HG03571 (cell line): ENCODE data around the gene ADRB1.

Experiments
- ATAC-seq: cut with Tn5 transposase; IDR thresholded peaks from one replicate; pipeline ENCODE4 v1.9.1; 2021; ENCODE audit not compliant: unreplicated experiment

Gene ADRB1

GRCh38 chr10:114025611-114026130, 18.0 kb upstream of the ADRB1 start:
- no peak for ATAC-seq

GRCh38 chr10:114026189-114027040, 17.3 kb upstream of the ADRB1 start:
- ATAC-seq, result peak; percentile 40

- ATAC-seq, result no peak
Observed at GRCh38 chr10:114027041-114027394, 16.6 kb upstream of the ADRB1 start.

- ATAC-seq, result no peak
Observed at GRCh38 chr10:114027951-114028350, 15.7 kb upstream of the ADRB1 start.

- no peak for ATAC-seq
Observed at GRCh38 chr10:114028425-114028824, 15.2 kb upstream of the ADRB1 start.

GRCh38 chr10:114029655-114030054, 14.0 kb upstream of the ADRB1 start:
- no peak for ATAC-seq

GRCh38 chr10:114030140-114030539, 13.5 kb upstream of the ADRB1 start:
- ATAC-seq, result no peak

- ATAC-seq, result no peak
Observed at GRCh38 chr10:114031073-114031972, 12.3 kb upstream of the ADRB1 start.

GRCh38 chr10:114033566-114033965, 10.1 kb upstream of the ADRB1 start:
- ATAC-seq, result no peak

GRCh38 chr10:114034923-114035645, 8.6 kb upstream of the ADRB1 start:
- no peak for ATAC-seq

GRCh38 chr10:114035791-114036190, 7.9 kb upstream of the ADRB1 start:
- ATAC-seq, result no peak

GRCh38 chr10:114038819-114039218, 4.8 kb upstream of the ADRB1 start:
- ATAC-seq, result no peak

GRCh38 chr10:114041166-114041565, 2.5 kb upstream of the ADRB1 start:
- ATAC-seq, result no peak

GRCh38 chr10:114042895-114043531, 653 bp upstream of the ADRB1 start:
- no peak for ATAC-seq

GRCh38 chr10:114044247-114045135, 825 bp downstream of the ADRB1 start:
- no peak for ATAC-seq

GRCh38 chr10:114045136-114046086, 1.7 kb downstream of the ADRB1 start:
- no peak for ATAC-seq

GRCh38 chr10:114046087-114046458, 2.4 kb downstream of the ADRB1 start:
- ATAC-seq, result no peak

GRCh38 chr10:114048472-114048871, 4.8 kb downstream of the ADRB1 start:
- no peak for ATAC-seq

- no peak for ATAC-seq
Observed at GRCh38 chr10:114051714-114052113, 8.0 kb downstream of the ADRB1 start.
